Measurements from ENCODE around the gene DCTPP1. TPM values are rescaled to one million over a fixed set of nuclear protein-coding genes. Genes with fewer than 3 reads are reported as not detected.
A peak's percentile ranks its signal among the peaks of the same experiment; 100 is the strongest.

The DCTPP1 gene
- total and polyA plus RNA-seq, 2 of the 13 experiments (the other 11 are each of a cell fraction or from before 2014, with no cell fraction given) = 54.8 to 74.4 TPM

DNA sequence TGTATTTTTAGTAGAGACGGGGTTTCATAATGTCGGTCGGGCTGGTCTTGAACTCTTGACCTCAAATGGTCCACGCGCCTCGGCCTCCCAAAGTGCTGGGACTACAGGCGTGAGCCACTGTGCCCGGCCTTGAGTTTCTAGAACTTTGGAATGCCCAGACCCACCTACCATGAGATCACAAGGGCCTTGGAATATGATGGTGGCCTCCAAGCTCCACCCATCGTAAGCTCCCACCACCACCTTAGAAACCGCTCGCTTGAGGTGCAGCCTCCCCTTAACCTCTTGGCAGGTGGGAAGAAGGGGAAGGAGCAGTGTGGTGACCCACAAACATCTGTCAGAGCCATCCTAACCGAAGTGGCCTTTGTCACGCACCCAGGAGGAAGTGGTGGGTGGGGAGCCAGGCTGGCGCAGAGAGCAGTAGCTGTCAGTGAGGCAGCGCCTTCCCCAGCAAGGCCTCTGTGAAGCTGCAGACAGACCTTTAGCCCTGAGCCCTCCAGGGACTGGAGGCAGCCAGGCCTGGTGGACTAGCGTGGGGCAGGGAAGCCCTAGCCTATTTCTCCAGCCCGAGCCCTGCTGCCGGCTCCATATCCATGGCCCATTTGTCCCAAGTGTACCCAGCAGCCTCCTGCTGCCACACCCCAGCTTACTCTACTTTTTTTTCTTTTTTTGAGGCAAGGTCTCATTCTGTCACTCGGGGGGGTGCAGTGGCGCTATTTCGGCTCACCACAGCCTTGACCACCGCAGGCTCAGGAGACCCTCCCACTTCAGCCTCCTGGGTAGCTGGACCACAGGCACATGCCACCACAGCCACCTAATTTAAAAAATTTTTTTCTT lies 28.9 kb upstream of the DCTPP1 start (continued):
- TF ChIP-seq POLR2G (IDR thresholded peaks at IDR 0.05; ENCODE audit: low read depth, low read length) (peak; percentile 46), STAT5B (CRISPR knock-in tag; IDR thresholded peaks at IDR 0.05) (no peak), FOXJ3 (CRISPR knock-in tag; IDR thresholded peaks at IDR 0.05; ENCODE audit: borderline replicate concordance) (no peak), PRDM4 (CRISPR knock-in tag; IDR thresholded peaks at IDR 0.05; ENCODE audit: borderline replicate concordance) (no peak), GABPB1 (CRISPR knock-in tag; IDR thresholded peaks at IDR 0.05) (peak; percentile 64), KAT7 (CRISPR knock-in tag; IDR thresholded peaks at IDR 0.05; ENCODE audit: borderline replicate concordance) (no peak), AKAP8 (CRISPR knock-in tag; IDR thresholded peaks at IDR 0.05) (peak; percentile 61), PHF8 (CRISPR knock-in tag; IDR thresholded peaks at IDR 0.05) (peak; percentile 69), GZF1 (CRISPR knock-in tag; IDR thresholded peaks at IDR 0.05) (peak; percentile 85; the same call in 1 of the 2 replicates), ZNF557 (CRISPR knock-in tag; IDR thresholded peaks at IDR 0.05) (no peak), ZNF800 (CRISPR knock-in tag; IDR thresholded peaks at IDR 0.05) (no peak), RFXAP (CRISPR knock-in tag; IDR thresholded peaks at IDR 0.05; ENCODE audit: borderline replicate concordance) (peak; percentile 55; the same call in 1 of the 2 replicates), DZIP1 (CRISPR knock-in tag; IDR thresholded peaks at IDR 0.05) (peak; percentile 51; the same call in 1 of the 2 replicates), ZNF441 (CRISPR knock-in tag; IDR thresholded peaks at IDR 0.05; ENCODE audit: borderline replicate concordance) (no peak), HNRNPL (IDR thresholded peaks at IDR 0.05; ENCODE audit: low read depth, low read length) (no peak; the same call in 1 of the 2 replicates), POLR2AphosphoS5 (IDR thresholded peaks at IDR 0.05; ENCODE audit: low read depth, low read length) (peak; percentile 26), ZNF367 (CRISPR knock-in tag; IDR thresholded peaks at IDR 0.05; ENCODE audit: borderline replicate concordance) (no peak), HMG20B (CRISPR knock-in tag; conservative IDR thresholded peaks at IDR 0.05) (no peak), YY1 (IDR thresholded peaks at IDR 0.05; ENCODE audit: insufficient read depth, insufficient replicate concordance, low read depth, low read length) (peak; percentile 44), RAD21 (CRISPR knock-in tag; IDR thresholded peaks at IDR 0.05) (no peak)
- TF ChIP-seq, protein P1, sequence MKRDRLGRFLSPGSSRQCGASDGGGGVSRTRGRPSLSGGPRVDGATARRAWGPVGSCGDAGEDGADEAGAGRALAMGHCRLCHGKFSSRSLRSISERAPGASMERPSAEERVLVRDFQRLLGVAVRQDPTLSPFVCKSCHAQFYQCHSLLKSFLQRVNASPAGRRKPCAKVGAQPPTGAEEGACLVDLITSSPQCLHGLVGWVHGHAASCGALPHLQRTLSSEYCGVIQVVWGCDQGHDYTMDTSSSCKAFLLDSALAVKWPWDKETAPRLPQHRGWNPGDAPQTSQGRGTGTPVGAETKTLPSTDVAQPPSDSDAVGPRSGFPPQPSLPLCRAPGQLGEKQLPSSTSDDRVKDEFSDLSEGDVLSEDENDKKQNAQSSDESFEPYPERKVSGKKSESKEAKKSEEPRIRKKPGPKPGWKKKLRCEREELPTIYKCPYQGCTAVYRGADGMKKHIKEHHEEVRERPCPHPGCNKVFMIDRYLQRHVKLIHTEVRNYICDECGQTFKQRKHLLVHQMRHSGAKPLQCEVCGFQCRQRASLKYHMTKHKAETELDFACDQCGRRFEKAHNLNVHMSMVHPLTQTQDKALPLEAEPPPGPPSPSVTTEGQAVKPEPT (CRISPR knock-in tag; IDR thresholded peaks at IDR 0.05; ENCODE audit: low read depth) = peak; percentile 53; the same call in 1 of the 2 replicates

Measured in HepG2 (cell line).